Caco-2 (cell line): ENCODE measurements around the gene EMILIN1. TPM values are rescaled to one million over a fixed set of nuclear protein-coding genes. Genes with fewer than 3 reads are reported as not detected.

ENCODE experiments used
- BruUV-seq: library from RNA; stranded (reverse); fragments of 400-500 nt; replicated peaks from 2 replicates; lab custom pipeline; 2021; lab: Mats Ljungman, UMichigan
- CTCF ChIA-PET: fragments of 300-600 bp; sonication (Branson Sonifier 250); formaldehyde crosslinking; loops from one replicate; lab custom pipeline; 2022; ENCODE audit warnings: antibody characterized with exemption; lab: Charles Lee
- POLR2A ChIA-PET: fragments of 300-600 bp; sonication (Branson Sonifier 250); formaldehyde crosslinking; loops from one replicate; lab custom pipeline; 2022; ENCODE audit warnings: antibody characterized with exemption; lab: Charles Lee
- DNase-seq, 2 experiments: peaks; one replicate each; pipeline versions ENCODE4 v3.0.0 to v3.0.0-alpha.2; 2020 to 2022
- H3K27me3 ChIP-seq: replicated peaks from 2 replicates; pipeline ENCODE4 v1.6.0; 2011; ENCODE audit warnings: low read length; ENCODE audit not compliant: control insufficient read depth, insufficient read depth
- H3K36me3 ChIP-seq: 2 replicates; pipeline ENCODE4 v1.5.1; 2011; ENCODE audit warnings: low read length; ENCODE audit not compliant: control insufficient read depth, insufficient read depth
- H3K4me1 ChIP-seq: fragments of 250-450 bp; sonication (Bioruptor Pico); 2 replicates; pipeline ENCODE4 v1.5.1; 2020; ENCODE audit warnings: mild to moderate bottlenecking
- H3K4me3 ChIP-seq: 2 replicates; pipeline ENCODE4 v1.5.1; 2011; ENCODE audit warnings: low read depth, mild to moderate bottlenecking, control low read depth, low read length
- H3K9me3 ChIP-seq: fragments of 250-450 bp; sonication (Bioruptor Pico); 2 replicates; pipeline ENCODE4 v1.5.1; 2020; ENCODE audit warnings: mild to moderate bottlenecking, moderate library complexity
- H3K27ac Mint-ChIP-seq: one replicate; pipeline ENCODE4 v1.8.0; 2022; ENCODE audit warnings: mixed read lengths; ENCODE audit not compliant: unreplicated experiment
- H3K27me3 Mint-ChIP-seq: one replicate; pipeline ENCODE4 v1.8.0; 2022; ENCODE audit warnings: mixed read lengths; ENCODE audit not compliant: insufficient read depth, unreplicated experiment
- H3K36me3 Mint-ChIP-seq: one replicate; pipeline ENCODE4 v1.8.0; 2022; ENCODE audit warnings: mild to moderate bottlenecking, mixed read lengths; ENCODE audit not compliant: insufficient read depth, unreplicated experiment
- H3K4me1 Mint-ChIP-seq: one replicate; pipeline ENCODE4 v1.8.0; 2022; ENCODE audit warnings: low read depth, mixed read lengths; ENCODE audit not compliant: unreplicated experiment
- H3K4me3 Mint-ChIP-seq: one replicate; pipeline ENCODE4 v1.8.0; 2022; ENCODE audit warnings: mild to moderate bottlenecking, moderate library complexity, mixed read lengths; ENCODE audit not compliant: unreplicated experiment
- H3K9me3 Mint-ChIP-seq: one replicate; pipeline ENCODE4 v1.8.0; 2022; ENCODE audit warnings: mixed read lengths; ENCODE audit not compliant: unreplicated experiment
- intact Hi-C: fragments of 100-400 bp; cut with micrococcal nuclease; formaldehyde crosslinking; loops from one replicate; pipeline ENCODE4 v1.10.0; 2022; ENCODE audit not compliant: unreplicated experiment
- total RNA-seq: library from RNA; stranded (reverse); gene quantifications from 2 replicates; pipeline ENCODE4 v1.2.3, GENCODE V29; 2022
- TF ChIP-seq, protein P1 (sequence below), 2 experiments: fragments of 200-600 bp in 1 of 2; IDR thresholded peaks; 1 replicate in 1 of 2; 2 replicates in 1 of 2; pipeline versions ENCODE4 v1.5.1 to v1.8.0; 2011 to 2022; ENCODE audit warnings: antibody characterized with exemption in 1 of 2, control low read depth in 1 of 2, inconsistent platforms in 1 of 2, low read depth in 1 of 2, low read length in 1 of 2, mild to moderate bottlenecking in 1 of 2, moderate library complexity in 1 of 2; ENCODE audit not compliant: insufficient read depth in 1 of 2, severe bottlenecking in 1 of 2, unreplicated experiment in 1 of 2

EMILIN1 gene
- total RNA-seq, 1 experiment from 2014 or later: 0.43 TPM

DNA sequence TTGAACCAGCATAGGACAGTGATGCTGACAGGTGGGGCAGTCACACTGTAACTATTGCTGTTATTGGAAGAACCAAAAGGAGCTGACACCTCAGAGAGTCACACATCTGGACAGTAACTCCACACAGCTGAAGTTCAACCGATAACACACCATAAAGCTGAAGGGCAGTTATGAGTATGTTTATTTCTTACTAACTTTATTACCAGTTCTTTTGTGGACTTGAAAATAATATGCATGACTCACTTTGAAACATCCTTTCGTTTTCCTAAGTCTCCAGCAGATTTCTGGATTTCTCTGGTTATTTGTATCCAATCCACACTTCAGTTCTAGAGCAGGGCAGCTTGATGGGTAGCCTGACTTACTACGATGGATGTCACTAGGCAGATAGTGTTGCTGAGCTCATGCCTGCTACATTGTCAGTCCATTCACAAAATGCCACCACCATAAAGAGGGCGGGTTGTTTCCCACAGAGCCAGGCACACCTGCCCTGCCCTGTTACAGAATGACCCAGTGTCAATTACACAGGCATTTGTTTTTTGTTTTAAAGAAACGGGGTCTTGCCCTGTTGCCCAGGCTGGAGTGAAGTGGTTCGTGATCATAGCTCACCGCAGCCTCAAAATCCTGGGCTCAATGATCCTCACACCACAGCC lies 35.3 kb upstream of the EMILIN1 start:
- peaks cover 10% of the 10 kb centered on the region for H3K36me3 Mint-ChIP-seq
- H3K36me3 ChIP-seq: peaks cover 2% of the 10 kb centered on the region
- intact Hi-C loops: no loop called here
- DNase-seq: no peak
- no peaks in the 10 kb centered on the region for H3K27me3 Mint-ChIP-seq
- H3K27ac Mint-ChIP-seq: no peak overlapping the region
- H3K4me3 Mint-ChIP-seq: no peak overlapping the region
- H3K4me3 ChIP-seq: no peak overlapping the region
- no peaks in the 10 kb centered on the region for H3K4me1 ChIP-seq
- H3K4me1 Mint-ChIP-seq: no peaks in the 10 kb centered on the region
- ChIA-PET POLR2A (no interaction called here), CTCF (no interaction called here)
- TF ChIP-seq, protein P1, sequence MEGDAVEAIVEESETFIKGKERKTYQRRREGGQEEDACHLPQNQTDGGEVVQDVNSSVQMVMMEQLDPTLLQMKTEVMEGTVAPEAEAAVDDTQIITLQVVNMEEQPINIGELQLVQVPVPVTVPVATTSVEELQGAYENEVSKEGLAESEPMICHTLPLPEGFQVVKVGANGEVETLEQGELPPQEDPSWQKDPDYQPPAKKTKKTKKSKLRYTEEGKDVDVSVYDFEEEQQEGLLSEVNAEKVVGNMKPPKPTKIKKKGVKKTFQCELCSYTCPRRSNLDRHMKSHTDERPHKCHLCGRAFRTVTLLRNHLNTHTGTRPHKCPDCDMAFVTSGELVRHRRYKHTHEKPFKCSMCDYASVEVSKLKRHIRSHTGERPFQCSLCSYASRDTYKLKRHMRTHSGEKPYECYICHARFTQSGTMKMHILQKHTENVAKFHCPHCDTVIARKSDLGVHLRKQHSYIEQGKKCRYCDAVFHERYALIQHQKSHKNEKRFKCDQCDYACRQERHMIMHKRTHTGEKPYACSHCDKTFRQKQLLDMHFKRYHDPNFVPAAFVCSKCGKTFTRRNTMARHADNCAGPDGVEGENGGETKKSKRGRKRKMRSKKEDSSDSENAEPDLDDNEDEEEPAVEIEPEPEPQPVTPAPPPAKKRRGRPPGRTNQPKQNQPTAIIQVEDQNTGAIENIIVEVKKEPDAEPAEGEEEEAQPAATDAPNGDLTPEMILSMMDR (IDR thresholded peaks at IDR 0.05; ENCODE audit: insufficient read depth in 1 of 2, low read depth in 1 of 2, low read length in 1 of 2, severe bottlenecking in 1 of 2, unreplicated experiment in 1 of 2): no peak
- BruUV-seq: no TSS peak
- H3K9me3 ChIP-seq: no peaks in the 10 kb centered on the region
- H3K9me3 Mint-ChIP-seq: no peaks in the 10 kb centered on the region
- H3K27me3 ChIP-seq: no peaks in the 10 kb centered on the region

DNA sequence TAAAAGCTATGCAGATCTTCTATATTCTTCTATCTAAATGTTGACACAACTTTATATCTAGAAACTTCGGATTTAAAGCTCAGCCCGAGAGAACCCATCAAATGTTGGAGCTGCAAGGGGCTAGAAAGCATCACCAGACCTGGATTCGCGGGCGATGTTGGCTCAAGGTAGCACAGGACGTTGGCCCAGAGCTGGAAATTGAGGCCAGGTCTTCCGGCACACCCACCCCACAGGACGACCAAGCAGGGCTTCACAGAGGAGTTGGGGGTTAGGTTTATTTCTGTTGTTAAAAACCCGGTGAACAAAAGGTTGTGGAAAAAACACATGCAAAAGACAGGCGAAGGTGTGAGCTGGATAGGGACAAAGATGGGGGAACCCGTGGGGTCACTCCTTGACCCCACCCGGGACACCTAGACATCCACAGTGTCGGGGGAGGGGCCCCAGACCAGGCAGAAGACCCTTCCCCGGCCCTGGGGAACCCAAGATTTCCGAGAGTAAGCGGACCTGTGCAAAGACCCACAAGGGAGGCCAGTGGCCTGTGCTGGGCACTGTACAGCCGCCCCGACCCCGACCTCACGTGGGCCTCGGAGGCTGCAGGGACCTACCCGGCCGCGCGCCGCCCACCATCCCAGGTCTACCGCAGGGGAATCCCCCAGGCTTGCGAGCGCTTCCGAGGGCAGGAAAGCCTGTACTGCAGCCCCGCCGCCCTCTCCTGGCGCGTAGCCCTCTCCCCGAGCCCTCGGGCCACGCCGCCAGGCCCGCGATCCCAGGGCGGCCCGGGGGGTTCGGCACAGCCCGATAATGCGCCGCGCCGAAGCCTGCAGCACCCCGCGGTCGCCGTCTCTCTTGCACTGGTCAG lies 28.8 kb upstream of the EMILIN1 start:
- Histone ChIP-seq H3K9me3 (no peaks in the 10 kb centered on the region), H3K4me1 (0 out of 2 replicates have a peak, but pooled peaks cover 6% of the 10 kb centered on the region), H3K36me3 (no peaks in the 10 kb centered on the region), H3K27me3 (no peaks in the 10 kb centered on the region), H3K4me3 (peak overlapping the region; percentile 96)
- CTCF ChIA-PET: interaction anchor here (0.7 to 3.3 kb wide), 9 partner anchors 10 to 285 kb away, joined by 3 to 21 read pairs (median 5); partner anchors contain the start of gene KHK
- peak; percentile 62 to 69 for DNase-seq
- peak overlapping the region; percentile 100 for H3K27ac Mint-ChIP-seq
- BruUV-seq: no TSS peak
- TF ChIP-seq, protein P1 (IDR thresholded peaks at IDR 0.05; ENCODE audit: insufficient read depth in 1 of 2, low read depth in 1 of 2, low read length in 1 of 2, severe bottlenecking in 1 of 2, unreplicated experiment in 1 of 2): no peak
- peaks cover 10% of the 10 kb centered on the region for H3K27me3 Mint-ChIP-seq
- POLR2A ChIA-PET: interaction anchor here (2.1 to 2.5 kb wide), 2 partner anchors 16 to 22 kb away, joined by 9 to 27 read pairs; partner anchors contain the start of genes OST4 and TMEM214
- peaks cover 31% of the 10 kb centered on the region for H3K4me1 Mint-ChIP-seq
- peaks cover 9% of the 10 kb centered on the region for H3K9me3 Mint-ChIP-seq
- H3K36me3 Mint-ChIP-seq: peaks cover 43% of the 10 kb centered on the region
- intact Hi-C loops: loop anchor here (1.0 kb wide), 4 partner anchors 17 to 88 kb away; partner anchors contain the start of genes KHK and TMEM214
- H3K4me3 Mint-ChIP-seq: peak overlapping the region; percentile 80
